DMS153 (cell line): Measurements from ENCODE around the gene NKIRAS1.
"Not testable (repeated sequence)": the region's sequence is repeated elsewhere in the genome, so short reads cannot be mapped to it uniquely, and the experiment has no call there.

ENCODE experiments used
- DNase-seq: peaks from one replicate; lab custom pipeline; 2025; lab: John Stamatoyannopoulos, UW

The NKIRAS1 gene

GRCh38 chr3:23904545-23904944 lies 12.2 kb downstream of the NKIRAS1 start:
- no peak for DNase-seq

GRCh38 chr3:23900744-23901143 lies 16.0 kb downstream of the NKIRAS1 start:
- no peak for DNase-seq

GRCh38 chr3:23895181-23895580 lies 21.6 kb downstream of the NKIRAS1 start:
- DNase-seq: no peak

GRCh38 chr3:23894254-23895061 lies 22.3 kb downstream of the NKIRAS1 start:
- no peak for DNase-seq

GRCh38 chr3:23889950-23890349 lies 26.8 kb downstream of the NKIRAS1 start:
- no peak for DNase-seq

GRCh38 chr3:23889386-23889785 lies 27.4 kb downstream of the NKIRAS1 start:
- DNase-seq: no peak

GRCh38 chr3:23888617-23889228 lies 28.1 kb downstream of the NKIRAS1 start:
- DNase-seq: no peak

GRCh38 chr3:23886311-23886710 lies 30.5 kb downstream of the NKIRAS1 start:
- DNase-seq: no peak

GRCh38 chr3:23885210-23885609 lies 31.6 kb downstream of the NKIRAS1 start:
- DNase-seq: no peak

- DNase-seq: no peak
Observed at GRCh38 chr3:23884481-23884880, 32.3 kb downstream of the NKIRAS1 start.

- no peak for DNase-seq
Observed at GRCh38 chr3:23882487-23882918, 34.3 kb downstream of the NKIRAS1 start.

GRCh38 chr3:23881993-23882392 lies 34.8 kb downstream of the NKIRAS1 start:
- not testable (repeated sequence) for DNase-seq

GRCh38 chr3:23880703-23881339 lies 36.0 kb downstream of the NKIRAS1 start:
- no peak for DNase-seq

- DNase-seq: no peak
Observed at GRCh38 chr3:23879485-23879884, 37.3 kb downstream of the NKIRAS1 start.

GRCh38 chr3:23877329-23877980 lies 39.3 kb downstream of the NKIRAS1 start:
- DNase-seq: no peak

- no peak for DNase-seq
Observed at GRCh38 chr3:23876923-23877322, 39.9 kb downstream of the NKIRAS1 start.

GRCh38 chr3:23875113-23875725 lies 41.6 kb downstream of the NKIRAS1 start:
- DNase-seq: no peak

GRCh38 chr3:23874359-23875112 lies 42.3 kb downstream of the NKIRAS1 start:
- DNase-seq: no peak

- DNase-seq: no peak
Observed at GRCh38 chr3:23873941-23874340, 42.8 kb downstream of the NKIRAS1 start.

- DNase-seq: no peak
Observed at GRCh38 chr3:23872330-23872729, 44.5 kb downstream of the NKIRAS1 start.

- not testable (repeated sequence) for DNase-seq
Observed at GRCh38 chr3:23871361-23871760, 45.4 kb downstream of the NKIRAS1 start.
